Neural crest cell (in vitro differentiated cells): ENCODE data around the gene PROP1. TPM values are rescaled to one million over a fixed set of nuclear protein-coding genes. Genes with fewer than 3 reads are reported as not detected.
"Not testable (repeated sequence)": the region's sequence is repeated elsewhere in the genome, so short reads cannot be mapped to it uniquely, and the experiment has no call there.

Experiments used
- DNase-seq: peaks from one replicate; pipeline ENCODE4 v3.0.0; 2021; ENCODE audit warnings: low read depth, mixed read lengths, low spot score
- H3K27ac Mint-ChIP-seq: one replicate; pipeline ENCODE4 v1.8.0; 2021; ENCODE audit warnings: mild to moderate bottlenecking, mixed read lengths; ENCODE audit not compliant: unreplicated experiment
- H3K27me3 Mint-ChIP-seq: 2 replicates; pipeline ENCODE4 v1.8.0; 2021; ENCODE audit warnings: low read depth, mild to moderate bottlenecking, mixed read lengths
- H3K36me3 Mint-ChIP-seq: 2 replicates; pipeline ENCODE4 v1.8.0; 2021; ENCODE audit warnings: low read depth, mild to moderate bottlenecking, mixed read lengths
- H3K4me1 Mint-ChIP-seq: 2 replicates; pipeline ENCODE4 v1.8.0; 2021; ENCODE audit warnings: mixed read lengths
- H3K4me3 Mint-ChIP-seq: one replicate; pipeline ENCODE4 v1.8.0; 2021; ENCODE audit warnings: mild to moderate bottlenecking, mixed read lengths
- H3K9me3 Mint-ChIP-seq: 2 replicates; pipeline ENCODE4 v1.8.0; 2021; ENCODE audit warnings: mixed read lengths
- CTCF ChIP-seq: fragments of 200-600 bp; sonication (generic); conservative IDR thresholded peaks from 2 replicates; pipeline ENCODE4 v1.5.0; 2021; ENCODE audit warnings: antibody characterized with exemption, mild to moderate bottlenecking
- long read RNA-seq: library from polyadenylated mRNA; unstranded; transcript quantifications from one replicate; pipeline ENCODE4 v2.0.0, GENCODE V29; 2020
- total RNA-seq: library from RNA; stranded (reverse); gene quantifications from 2 replicates; pipeline ENCODE4 v1.2.1, GENCODE V29; 2021

PROP1 gene
- not detected in 2 replicates for total RNA-seq
- long read RNA-seq = 0 reads

GRCh38 chr5:177995691-177996595, at the start of gene PROP1:
TSS of gene PROP1 (minus strand) at chr5:177996242. CDS start at chr5:177995933, 309 bp downstream.
- no peak for DNase-seq
- peaks cover 33% of the 10 kb centered on the region for H3K27me3 Mint-ChIP-seq
- H3K4me1 Mint-ChIP-seq = no peaks in the 10 kb centered on the region
- no peaks in the 10 kb centered on the region for H3K36me3 Mint-ChIP-seq
- H3K9me3 Mint-ChIP-seq = no peaks in the 10 kb centered on the region
- no peak within 1 kb of the TSS for H3K27ac Mint-ChIP-seq
- no peak within 1 kb of the TSS for H3K4me3 Mint-ChIP-seq
- no peak for TF ChIP-seq CTCF

- not testable (repeated sequence) for H3K4me3 Mint-ChIP-seq, H3K36me3 Mint-ChIP-seq, H3K4me1 Mint-ChIP-seq, H3K27me3 Mint-ChIP-seq, DNase-seq, H3K9me3 Mint-ChIP-seq, H3K27ac Mint-ChIP-seq
These were observed 23.5 kb upstream of the PROP1 start for GRCh38 chr5:178019379-178020030.

- not testable (repeated sequence) for H3K36me3 Mint-ChIP-seq, H3K27me3 Mint-ChIP-seq, H3K4me3 Mint-ChIP-seq, H3K4me1 Mint-ChIP-seq, DNase-seq, H3K27ac Mint-ChIP-seq, H3K9me3 Mint-ChIP-seq
These were observed 16.7 kb upstream of the PROP1 start for GRCh38 chr5:178012758-178013157.

- H3K36me3 Mint-ChIP-seq, H3K9me3 Mint-ChIP-seq, H3K4me1 Mint-ChIP-seq, H3K4me3 Mint-ChIP-seq, H3K27me3 Mint-ChIP-seq, DNase-seq, H3K27ac Mint-ChIP-seq: not testable (repeated sequence)
These were observed 15.9 kb upstream of the PROP1 start for GRCh38 chr5:178011816-178012554.

- not testable (repeated sequence) for H3K4me1 Mint-ChIP-seq, H3K36me3 Mint-ChIP-seq, DNase-seq, H3K27ac Mint-ChIP-seq, H3K4me3 Mint-ChIP-seq, H3K9me3 Mint-ChIP-seq, H3K27me3 Mint-ChIP-seq
These were observed 11.2 kb upstream of the PROP1 start for GRCh38 chr5:178007272-178007671.

GRCh38 chr5:178006536-178007231, 10.6 kb upstream of the PROP1 start:
- DNase-seq, H3K4me3 Mint-ChIP-seq: not testable (repeated sequence)

GRCh38 chr5:178006181-178006535, 10.1 kb upstream of the PROP1 start:
- H3K27ac Mint-ChIP-seq, H3K36me3 Mint-ChIP-seq, DNase-seq, H3K4me1 Mint-ChIP-seq, H3K4me3 Mint-ChIP-seq, H3K27me3 Mint-ChIP-seq, H3K9me3 Mint-ChIP-seq: not testable (repeated sequence)

More at GRCh38 chr5:178006536-178007231, 10.6 kb upstream of the PROP1 start:
- not testable (repeated sequence) for H3K9me3 Mint-ChIP-seq, H3K4me1 Mint-ChIP-seq, H3K27ac Mint-ChIP-seq, H3K36me3 Mint-ChIP-seq, H3K27me3 Mint-ChIP-seq

- H3K4me3 Mint-ChIP-seq = no peak overlapping the region
- no peaks in the 10 kb centered on the region for H3K36me3 Mint-ChIP-seq
- no peaks in the 10 kb centered on the region for H3K4me1 Mint-ChIP-seq
- H3K9me3 Mint-ChIP-seq = no peaks in the 10 kb centered on the region
- peaks cover 30% of the 10 kb centered on the region for H3K27me3 Mint-ChIP-seq
- TF ChIP-seq CTCF = no peak
- DNase-seq = no peak
- no peak overlapping the region for H3K27ac Mint-ChIP-seq
These were observed 1.8 kb upstream of the PROP1 start for GRCh38 chr5:177997846-177998245.
